NCI-H774 (cell line): ENCODE results near the gene FAM118B.
"Not testable (repeated sequence)": the region's sequence is repeated elsewhere in the genome, so short reads cannot be mapped to it uniquely, and the experiment has no call there.

Source experiments
- DNase-seq: peaks from one replicate; lab custom pipeline; 2025; lab: John Stamatoyannopoulos, UW

FAM118B gene

GRCh38 chr11:126217491-126217890 is 5.9 kb downstream of the FAM118B start:
- DNase-seq, result no peak

GRCh38 chr11:126219547-126219946 is 8.0 kb downstream of the FAM118B start:
- no peak for DNase-seq

- DNase-seq, result no peak
Observed at GRCh38 chr11:126224647-126225294, 13.2 kb downstream of the FAM118B start.

- no peak for DNase-seq
Observed at GRCh38 chr11:126225295-126225665, 13.7 kb downstream of the FAM118B start.

- no peak for DNase-seq
Observed at GRCh38 chr11:126226334-126227084, 14.9 kb downstream of the FAM118B start.

- no peak for DNase-seq
Observed at GRCh38 chr11:126229858-126230540, 18.4 kb downstream of the FAM118B start.

GRCh38 chr11:126231725-126232459 is 20.3 kb downstream of the FAM118B start:
- no peak for DNase-seq

- DNase-seq, result no peak
Observed at GRCh38 chr11:126232683-126233082, 21.1 kb downstream of the FAM118B start.

GRCh38 chr11:126233391-126233790 is 21.8 kb downstream of the FAM118B start:
- no peak for DNase-seq

- no peak for DNase-seq
Observed at GRCh38 chr11:126246636-126247035, 35.1 kb downstream of the FAM118B start.

- DNase-seq, result no peak
Observed at GRCh38 chr11:126253265-126253664, 41.7 kb downstream of the FAM118B start.

- DNase-seq, result no peak
Observed at GRCh38 chr11:126254819-126255218, 43.2 kb downstream of the FAM118B start.

GRCh38 chr11:126255507-126255906 is 43.9 kb downstream of the FAM118B start:
- DNase-seq, result not testable (repeated sequence)

- DNase-seq, result no peak
Observed at GRCh38 chr11:126256216-126256615, 44.6 kb downstream of the FAM118B start.

GRCh38 chr11:126257144-126257543 is 45.6 kb downstream of the FAM118B start:
- no peak for DNase-seq

GRCh38 chr11:126257764-126258163 is 46.2 kb downstream of the FAM118B start:
- no peak for DNase-seq

- no peak for DNase-seq
Observed at GRCh38 chr11:126262216-126262615, 50.6 kb downstream of the FAM118B start.

GRCh38 chr11:126263489-126263888 is 51.9 kb downstream of the FAM118B start:
- DNase-seq, result no peak

- no peak for DNase-seq
Observed at GRCh38 chr11:126265811-126266210, 54.2 kb downstream of the FAM118B start.

GRCh38 chr11:126267650-126268049 is 56.1 kb downstream of the FAM118B start:
- DNase-seq, result no peak

- DNase-seq, result no peak
Observed at GRCh38 chr11:126268361-126268707, 56.8 kb downstream of the FAM118B start.
